Caco-2 (cell line): ENCODE measurements around the gene AGER. TPM values are rescaled to one million over a fixed set of nuclear protein-coding genes. Genes with fewer than 3 reads are reported as not detected.

Source experiments
- BruUV-seq: library from RNA; stranded (reverse); fragments of 400-500 nt; replicated peaks from 2 replicates; lab custom pipeline; 2021; lab: Mats Ljungman, UMichigan
- CTCF ChIA-PET: fragments of 300-600 bp; sonication (Branson Sonifier 250); formaldehyde crosslinking; loops from one replicate; lab custom pipeline; 2022; ENCODE audit warnings: antibody characterized with exemption; lab: Charles Lee
- POLR2A ChIA-PET: fragments of 300-600 bp; sonication (Branson Sonifier 250); formaldehyde crosslinking; loops from one replicate; lab custom pipeline; 2022; ENCODE audit warnings: antibody characterized with exemption; lab: Charles Lee
- DNase-seq, 2 experiments: peaks; one replicate each; pipeline versions ENCODE4 v3.0.0 to v3.0.0-alpha.2; 2020 to 2022
- H3K27me3 ChIP-seq: replicated peaks from 2 replicates; pipeline ENCODE4 v1.6.0; 2011; ENCODE audit warnings: low read length; ENCODE audit not compliant: control insufficient read depth, insufficient read depth
- H3K36me3 ChIP-seq: 2 replicates; pipeline ENCODE4 v1.5.1; 2011; ENCODE audit warnings: low read length; ENCODE audit not compliant: control insufficient read depth, insufficient read depth
- H3K4me1 ChIP-seq: fragments of 250-450 bp; sonication (Bioruptor Pico); 2 replicates; pipeline ENCODE4 v1.5.1; 2020; ENCODE audit warnings: mild to moderate bottlenecking
- H3K4me3 ChIP-seq: 2 replicates; pipeline ENCODE4 v1.5.1; 2011; ENCODE audit warnings: low read depth, mild to moderate bottlenecking, control low read depth, low read length
- H3K9me3 ChIP-seq: fragments of 250-450 bp; sonication (Bioruptor Pico); 2 replicates; pipeline ENCODE4 v1.5.1; 2020; ENCODE audit warnings: mild to moderate bottlenecking, moderate library complexity
- H3K27ac Mint-ChIP-seq: one replicate; pipeline ENCODE4 v1.8.0; 2022; ENCODE audit warnings: mixed read lengths; ENCODE audit not compliant: unreplicated experiment
- H3K27me3 Mint-ChIP-seq: one replicate; pipeline ENCODE4 v1.8.0; 2022; ENCODE audit warnings: mixed read lengths; ENCODE audit not compliant: insufficient read depth, unreplicated experiment
- H3K36me3 Mint-ChIP-seq: one replicate; pipeline ENCODE4 v1.8.0; 2022; ENCODE audit warnings: mild to moderate bottlenecking, mixed read lengths; ENCODE audit not compliant: insufficient read depth, unreplicated experiment
- H3K4me1 Mint-ChIP-seq: one replicate; pipeline ENCODE4 v1.8.0; 2022; ENCODE audit warnings: low read depth, mixed read lengths; ENCODE audit not compliant: unreplicated experiment
- H3K4me3 Mint-ChIP-seq: one replicate; pipeline ENCODE4 v1.8.0; 2022; ENCODE audit warnings: mild to moderate bottlenecking, moderate library complexity, mixed read lengths; ENCODE audit not compliant: unreplicated experiment
- H3K9me3 Mint-ChIP-seq: one replicate; pipeline ENCODE4 v1.8.0; 2022; ENCODE audit warnings: mixed read lengths; ENCODE audit not compliant: unreplicated experiment
- intact Hi-C: fragments of 100-400 bp; cut with micrococcal nuclease; formaldehyde crosslinking; loops from one replicate; pipeline ENCODE4 v1.10.0; 2022; ENCODE audit not compliant: unreplicated experiment
- total RNA-seq: library from RNA; stranded (reverse); gene quantifications from 2 replicates; pipeline ENCODE4 v1.2.3, GENCODE V29; 2022
- TF ChIP-seq, protein P1 (sequence below), 2 experiments: fragments of 200-600 bp in 1 of 2; IDR thresholded peaks; 1 replicate in 1 of 2; 2 replicates in 1 of 2; pipeline versions ENCODE4 v1.5.1 to v1.8.0; 2011 to 2022; ENCODE audit warnings: antibody characterized with exemption in 1 of 2, control low read depth in 1 of 2, inconsistent platforms in 1 of 2, low read depth in 1 of 2, low read length in 1 of 2, mild to moderate bottlenecking in 1 of 2, moderate library complexity in 1 of 2; ENCODE audit not compliant: insufficient read depth in 1 of 2, severe bottlenecking in 1 of 2, unreplicated experiment in 1 of 2

Gene AGER
- total RNA-seq, 1 experiment from 2014 or later: 10.3 TPM

DNA sequence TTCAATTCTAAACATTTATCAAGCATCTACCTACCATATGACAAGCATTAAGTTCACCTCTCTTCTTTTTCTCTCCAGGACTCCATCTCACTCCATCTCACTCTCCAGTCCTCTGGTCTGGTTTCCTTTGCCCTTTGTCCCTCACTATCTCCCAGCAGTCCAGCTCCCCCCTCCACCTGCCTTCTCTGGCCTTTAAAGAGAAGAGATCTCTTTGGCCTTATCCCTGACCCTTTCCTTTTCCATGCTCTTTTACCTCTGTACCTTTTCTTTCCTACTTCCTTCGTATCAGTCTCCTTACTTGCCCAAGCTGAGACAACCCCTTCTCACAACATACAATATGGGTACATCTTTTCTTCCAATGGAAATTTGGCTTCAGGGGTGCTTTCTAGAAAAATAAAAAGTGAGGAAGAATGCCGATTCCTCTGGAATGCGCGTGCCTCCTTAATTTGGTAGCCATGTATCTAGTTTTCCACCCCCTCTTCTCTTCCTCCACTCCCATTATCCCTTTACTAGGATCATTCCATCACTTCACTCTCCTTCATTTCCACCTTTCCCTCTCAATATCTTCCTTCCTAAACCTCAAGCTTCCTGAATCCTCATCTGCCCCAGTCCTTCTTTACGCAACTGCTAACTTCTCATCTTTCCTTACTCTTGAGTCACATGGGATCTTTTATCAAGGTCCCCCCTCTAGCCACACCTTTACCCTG, 7.4 kb downstream of the AGER start:
- H3K27me3 ChIP-seq: no peaks in the 10 kb centered on the region
- TSS peak; percentile 63 for BruUV-seq
- TF ChIP-seq, protein P1, sequence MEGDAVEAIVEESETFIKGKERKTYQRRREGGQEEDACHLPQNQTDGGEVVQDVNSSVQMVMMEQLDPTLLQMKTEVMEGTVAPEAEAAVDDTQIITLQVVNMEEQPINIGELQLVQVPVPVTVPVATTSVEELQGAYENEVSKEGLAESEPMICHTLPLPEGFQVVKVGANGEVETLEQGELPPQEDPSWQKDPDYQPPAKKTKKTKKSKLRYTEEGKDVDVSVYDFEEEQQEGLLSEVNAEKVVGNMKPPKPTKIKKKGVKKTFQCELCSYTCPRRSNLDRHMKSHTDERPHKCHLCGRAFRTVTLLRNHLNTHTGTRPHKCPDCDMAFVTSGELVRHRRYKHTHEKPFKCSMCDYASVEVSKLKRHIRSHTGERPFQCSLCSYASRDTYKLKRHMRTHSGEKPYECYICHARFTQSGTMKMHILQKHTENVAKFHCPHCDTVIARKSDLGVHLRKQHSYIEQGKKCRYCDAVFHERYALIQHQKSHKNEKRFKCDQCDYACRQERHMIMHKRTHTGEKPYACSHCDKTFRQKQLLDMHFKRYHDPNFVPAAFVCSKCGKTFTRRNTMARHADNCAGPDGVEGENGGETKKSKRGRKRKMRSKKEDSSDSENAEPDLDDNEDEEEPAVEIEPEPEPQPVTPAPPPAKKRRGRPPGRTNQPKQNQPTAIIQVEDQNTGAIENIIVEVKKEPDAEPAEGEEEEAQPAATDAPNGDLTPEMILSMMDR (IDR thresholded peaks at IDR 0.05; ENCODE audit: insufficient read depth in 1 of 2, low read depth in 1 of 2, low read length in 1 of 2, severe bottlenecking in 1 of 2, unreplicated experiment in 1 of 2): no peak
- Mint-ChIP-seq H3K4me1 (peaks cover 46% of the 10 kb centered on the region), H3K36me3 (peaks cover 38% of the 10 kb centered on the region), H3K9me3 (no peaks in the 10 kb centered on the region), H3K4me3 (peak overlapping the region; percentile 81), H3K27me3 (no peaks in the 10 kb centered on the region), H3K27ac (peak overlapping the region; percentile 94)
- ChIA-PET CTCF (interaction anchor here (1.2 to 2.1 kb wide), 4 partner anchors 9 to 83 kb away, joined by 3 to 24 read pairs (median 4); partner anchors contain the start of gene PBX2), POLR2A (interaction anchor here (0.6 to 1.4 kb wide), 4 partner anchors 14 to 795 kb away, joined by 3 to 29 read pairs (median 4); partner anchors contain the start of genes FKBPL and PBX2)
- peaks cover 22% of the 10 kb centered on the region for H3K4me1 ChIP-seq
- DNase-seq: no peak
- intact Hi-C loops: loop anchor here (1.0 kb wide), 1 partner anchor 19 kb away; no protein-coding TSS in a partner anchor
- H3K4me3 ChIP-seq: peak overlapping the region; percentile 87
- H3K9me3 ChIP-seq: no peaks in the 10 kb centered on the region
- H3K36me3 ChIP-seq: peaks cover 1% of the 10 kb centered on the region

DNA sequence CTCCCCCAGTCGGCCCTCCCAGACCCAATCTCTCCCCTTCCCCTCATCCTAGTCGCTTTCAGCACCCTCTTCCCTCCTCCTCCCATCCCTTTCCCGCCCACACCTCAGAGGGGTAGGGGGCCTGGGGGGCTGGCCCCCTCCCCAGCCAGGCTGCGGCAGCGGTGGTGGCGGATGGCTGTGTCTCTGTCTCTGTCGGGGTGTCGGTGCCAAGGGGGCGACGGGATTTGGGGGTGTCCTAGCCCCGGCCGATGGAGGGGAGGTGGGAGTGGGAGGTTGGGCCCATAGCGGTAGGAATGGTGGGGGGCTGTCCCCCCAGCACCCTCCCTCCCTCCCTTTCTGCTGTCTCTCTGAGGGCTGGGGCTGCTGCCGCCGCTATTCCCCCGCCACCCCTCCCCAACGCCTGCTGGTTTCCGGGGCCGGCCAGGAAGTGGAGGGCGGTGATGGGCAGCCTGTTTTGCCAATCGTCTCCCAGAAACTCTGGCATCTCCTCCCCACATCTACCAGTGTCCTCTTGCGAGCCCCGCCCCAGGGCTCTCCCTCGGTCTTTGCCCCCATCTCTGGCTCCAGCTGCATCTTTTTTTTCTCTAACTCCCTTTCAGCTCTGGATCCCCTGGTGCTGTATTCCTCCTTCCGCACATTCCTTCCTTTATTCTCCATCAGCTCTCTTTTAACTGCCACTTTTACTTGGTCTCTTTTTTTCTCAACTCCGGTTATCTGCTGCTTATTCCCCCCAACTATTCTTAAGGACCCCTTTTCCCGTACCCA, 8.2 kb downstream of the AGER start, which contains the start of gene AGPAT1:
Gene AGPAT1 (minus strand): TSS at position 374 of the 765 bp plus-strand sequence. CDS start 4,588 bp downstream, outside the sequence.
- H3K36me3 Mint-ChIP-seq: peaks cover 43% of the 10 kb centered on the region
- Histone ChIP-seq H3K36me3 (no peaks in the 10 kb centered on the region; the same call in 1 of the 2 replicates), H3K4me3 (peak within 1 kb of the TSS; percentile 87), H3K27me3 (no peaks in the 10 kb centered on the region), H3K9me3 (no peaks in the 10 kb centered on the region), H3K4me1 (peaks cover 22% of the 10 kb centered on the region)
- no TSS peak for BruUV-seq
- TF ChIP-seq, protein P1 (IDR thresholded peaks at IDR 0.05; ENCODE audit: insufficient read depth in 1 of 2, low read depth in 1 of 2, low read length in 1 of 2, severe bottlenecking in 1 of 2, unreplicated experiment in 1 of 2): no peak
- intact Hi-C loops: no loop called here
- no peaks in the 10 kb centered on the region for H3K9me3 Mint-ChIP-seq
- POLR2A ChIA-PET: interaction anchor here (0.6 to 1.0 kb wide), 3 partner anchors 20 to 796 kb away, joined by 3 to 6 read pairs (median 4); partner anchors contain the start of gene FKBPL
- H3K27me3 Mint-ChIP-seq: no peaks in the 10 kb centered on the region
- H3K27ac Mint-ChIP-seq: peak within 1 kb of the TSS; percentile 94
- CTCF ChIA-PET: interaction anchor here (1.3 to 2.1 kb wide), 2 partner anchors 8 to 20 kb away, joined by 3 to 24 read pairs; no protein-coding TSS in a partner anchor
- H3K4me1 Mint-ChIP-seq: peaks cover 46% of the 10 kb centered on the region
- H3K4me3 Mint-ChIP-seq: peak within 1 kb of the TSS; percentile 81
- DNase-seq: peak; percentile 97 to 98

DNA sequence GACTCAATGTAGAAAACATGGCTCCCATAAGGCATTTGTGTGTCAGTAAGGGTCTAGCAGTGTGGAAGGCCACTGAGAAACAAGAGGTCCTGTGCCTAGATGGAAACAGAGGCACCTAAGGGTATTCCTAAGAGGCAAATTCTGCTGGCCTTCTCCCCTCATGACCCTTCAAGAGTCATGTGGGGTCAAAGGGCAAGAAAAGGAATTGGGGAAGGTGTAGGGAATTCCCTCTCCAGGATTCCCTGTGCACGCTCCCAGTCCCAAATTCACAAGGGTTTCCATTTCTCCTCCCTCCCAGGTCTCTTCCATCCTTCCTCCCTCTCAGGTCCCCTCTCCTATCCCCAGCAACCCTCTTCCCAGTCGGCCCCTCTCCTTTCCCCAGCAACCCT, 8.7 kb downstream of the AGER start:
- ChIA-PET CTCF (no interaction called here), POLR2A (no interaction called here)
- Histone ChIP-seq H3K4me3 (peak overlapping the region; percentile 87), H3K27me3 (no peaks in the 10 kb centered on the region), H3K36me3 (no peaks in the 10 kb centered on the region), H3K4me1 (peaks cover 22% of the 10 kb centered on the region), H3K9me3 (no peaks in the 10 kb centered on the region)
- H3K4me3 Mint-ChIP-seq: peak overlapping the region; percentile 81
- H3K27ac Mint-ChIP-seq: no peak overlapping the region
- no peaks in the 10 kb centered on the region for H3K9me3 Mint-ChIP-seq
- H3K36me3 Mint-ChIP-seq: peaks cover 45% of the 10 kb centered on the region
- H3K4me1 Mint-ChIP-seq: peaks cover 41% of the 10 kb centered on the region
- intact Hi-C loops: no loop called here
- DNase-seq: no peak
- TF ChIP-seq, protein P1 (IDR thresholded peaks at IDR 0.05; ENCODE audit: insufficient read depth in 1 of 2, low read depth in 1 of 2, low read length in 1 of 2, severe bottlenecking in 1 of 2, unreplicated experiment in 1 of 2): no peak
- H3K27me3 Mint-ChIP-seq: no peaks in the 10 kb centered on the region
- TSS peak; percentile 9 for BruUV-seq
